Astrocyte (in vitro differentiated cells and primary cell): ENCODE measurements around the gene WSB1. TPM values are rescaled to one million over a fixed set of nuclear protein-coding genes. Genes with fewer than 3 reads are reported as not detected.

ENCODE experiments used
- DNase-seq: peaks from one replicate; pipeline ENCODE4 v3.0.0-alpha.2; 2010; ENCODE audit warnings: low read depth
- FAIRE-seq: peaks from 2 replicates; lab custom pipeline; 2011; peaks lifted over from hg19 to GRCh38; lab: Jason Lieb, UNC
- H2AFZ ChIP-seq: 2 replicates; pipeline ENCODE4 v1.6.0; 2012; ENCODE audit warnings: low read depth, low read length, inconsistent platforms
- H3K27ac ChIP-seq: 2 replicates; pipeline ENCODE4 v1.5.1; 2011; ENCODE audit warnings: low read depth, low read length, inconsistent platforms
- H3K27me3 ChIP-seq: 2 replicates; pipeline ENCODE4 v1.6.0; 2011; ENCODE audit warnings: low read length, inconsistent platforms; ENCODE audit not compliant: insufficient read depth
- H3K36me3 ChIP-seq: 2 replicates; pipeline ENCODE4 v1.5.1; 2011; ENCODE audit warnings: low read length, inconsistent platforms; ENCODE audit not compliant: insufficient read depth
- H3K4me1 ChIP-seq: 2 replicates; pipeline ENCODE4 v1.5.1; 2011; ENCODE audit warnings: low read length, inconsistent platforms; ENCODE audit not compliant: insufficient read depth
- H3K4me2 ChIP-seq: 2 replicates; pipeline ENCODE4 v1.6.0; 2012; ENCODE audit warnings: low read length, inconsistent platforms
- H3K4me3 ChIP-seq: 2 replicates; pipeline ENCODE4 v1.5.1; 2011; ENCODE audit warnings: low read depth, mild to moderate bottlenecking, low read length, inconsistent platforms; ENCODE audit not compliant: insufficient read depth
- H3K79me2 ChIP-seq: 2 replicates; pipeline ENCODE4 v1.6.0; 2012; ENCODE audit warnings: mild to moderate bottlenecking, low read length, inconsistent platforms; ENCODE audit not compliant: insufficient read depth
- H3K9ac ChIP-seq: 2 replicates; pipeline ENCODE4 v1.6.0; 2012; ENCODE audit warnings: mild to moderate bottlenecking, low read length, inconsistent platforms
- H3K9me3 ChIP-seq: 2 replicates; pipeline ENCODE4 v1.5.1; 2012; ENCODE audit warnings: low read depth, mild to moderate bottlenecking, low read length, inconsistent platforms; ENCODE audit not compliant: insufficient read depth
- H4K20me1 ChIP-seq: 2 replicates; pipeline ENCODE4 v1.6.0; 2012; ENCODE audit warnings: low read length, inconsistent platforms; ENCODE audit not compliant: insufficient read depth
- H3K27ac Mint-ChIP-seq: one replicate; pipeline ENCODE4 v1.8.0; 2021; ENCODE audit warnings: mild to moderate bottlenecking, mixed read lengths; ENCODE audit not compliant: unreplicated experiment
- H3K27me3 Mint-ChIP-seq: one replicate; pipeline ENCODE4 v1.8.0; 2021; ENCODE audit warnings: low read depth, mixed read lengths; ENCODE audit not compliant: unreplicated experiment
- H3K36me3 Mint-ChIP-seq: one replicate; pipeline ENCODE4 v1.8.0; 2021; ENCODE audit warnings: low read depth, mixed read lengths; ENCODE audit not compliant: unreplicated experiment
- H3K4me1 Mint-ChIP-seq: one replicate; pipeline ENCODE4 v1.8.0; 2021; ENCODE audit warnings: low read depth, mixed read lengths; ENCODE audit not compliant: unreplicated experiment
- H3K4me3 Mint-ChIP-seq: one replicate; pipeline ENCODE4 v1.8.0; 2021; ENCODE audit warnings: mild to moderate bottlenecking, moderate library complexity, mixed read lengths; ENCODE audit not compliant: unreplicated experiment
- H3K9me3 Mint-ChIP-seq: one replicate; pipeline ENCODE4 v1.8.0; 2021; ENCODE audit warnings: mild to moderate bottlenecking, mixed read lengths; ENCODE audit not compliant: unreplicated experiment
- EZH2 ChIP-seq: IDR thresholded peaks from 2 replicates; pipeline ENCODE4 v1.6.1; 2012; ENCODE audit warnings: mild to moderate bottlenecking, low read length, inconsistent platforms; ENCODE audit not compliant: insufficient read depth
- total RNA-seq: library from RNA; stranded (reverse); gene quantifications from 2 replicates; pipeline ENCODE4 v1.2.1, GENCODE V29; 2021
- TF ChIP-seq, protein P1 (sequence below): IDR thresholded peaks from 2 replicates; pipeline ENCODE4 v1.5.1; 2011; ENCODE audit warnings: low read depth, mild to moderate bottlenecking, inconsistent platforms, low read length, moderate library complexity; ENCODE audit not compliant: insufficient read depth

The WSB1 gene
- total RNA-seq, 1 donor from 2014 or later: 217 TPM

DNA sequence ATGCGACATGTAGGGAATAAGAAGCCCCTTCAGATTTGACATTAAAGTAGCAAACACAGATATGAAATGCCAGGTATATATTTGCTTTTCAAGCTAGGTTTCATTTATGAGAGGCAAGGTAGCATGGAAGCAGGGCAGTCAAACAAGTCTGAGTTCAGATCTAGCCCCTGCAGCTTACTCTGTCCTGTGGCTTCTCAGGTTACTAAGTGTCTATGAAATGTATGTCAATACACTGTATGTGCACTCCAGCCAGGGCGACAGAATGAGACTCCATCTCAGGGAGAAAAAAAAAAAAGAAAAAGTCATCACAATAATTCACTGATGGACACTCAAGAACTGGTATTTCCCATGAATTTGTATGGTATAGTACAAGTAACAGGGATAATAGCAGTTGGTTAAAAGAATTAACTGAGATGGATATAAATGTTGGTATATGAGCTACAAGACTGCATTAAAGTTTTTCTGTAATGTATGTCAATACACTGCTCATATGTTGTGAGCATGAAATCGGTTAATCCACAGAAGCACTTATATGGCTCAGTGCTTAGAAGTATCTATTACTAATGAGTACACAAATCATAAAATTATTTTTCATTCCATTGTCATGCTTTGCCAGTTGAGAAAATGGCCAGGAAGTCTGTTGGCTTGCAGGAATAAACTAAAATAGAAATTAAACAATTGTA, 2.9 kb upstream of the WSB1 start:
- no peak overlapping the region for H3K9ac ChIP-seq
- H3K4me1 ChIP-seq: peaks cover 7% of the 10 kb centered on the region
- no peaks in the 10 kb centered on the region for H3K9me3 ChIP-seq
- H3K4me2 ChIP-seq: no peak overlapping the region
- peaks cover 21% of the 10 kb centered on the region for H3K79me2 ChIP-seq
- Mint-ChIP-seq H3K4me1 (no peaks in the 10 kb centered on the region), H3K27me3 (no peaks in the 10 kb centered on the region), H3K36me3 (no peaks in the 10 kb centered on the region), H3K27ac (no peak overlapping the region), H3K4me3 (no peak overlapping the region), H3K9me3 (no peaks in the 10 kb centered on the region)
- no peak overlapping the region for H3K27ac ChIP-seq
- FAIRE-seq: no peak
- no peak for DNase-seq
- no peaks in the 10 kb centered on the region for H3K36me3 ChIP-seq
- H3K4me3 ChIP-seq: no peak overlapping the region
- H3K27me3 ChIP-seq: peaks cover 3% of the 10 kb centered on the region
- no peak overlapping the region for H2AFZ ChIP-seq
- peaks cover 16% of the 10 kb centered on the region for H4K20me1 ChIP-seq
- TF ChIP-seq, protein P1, sequence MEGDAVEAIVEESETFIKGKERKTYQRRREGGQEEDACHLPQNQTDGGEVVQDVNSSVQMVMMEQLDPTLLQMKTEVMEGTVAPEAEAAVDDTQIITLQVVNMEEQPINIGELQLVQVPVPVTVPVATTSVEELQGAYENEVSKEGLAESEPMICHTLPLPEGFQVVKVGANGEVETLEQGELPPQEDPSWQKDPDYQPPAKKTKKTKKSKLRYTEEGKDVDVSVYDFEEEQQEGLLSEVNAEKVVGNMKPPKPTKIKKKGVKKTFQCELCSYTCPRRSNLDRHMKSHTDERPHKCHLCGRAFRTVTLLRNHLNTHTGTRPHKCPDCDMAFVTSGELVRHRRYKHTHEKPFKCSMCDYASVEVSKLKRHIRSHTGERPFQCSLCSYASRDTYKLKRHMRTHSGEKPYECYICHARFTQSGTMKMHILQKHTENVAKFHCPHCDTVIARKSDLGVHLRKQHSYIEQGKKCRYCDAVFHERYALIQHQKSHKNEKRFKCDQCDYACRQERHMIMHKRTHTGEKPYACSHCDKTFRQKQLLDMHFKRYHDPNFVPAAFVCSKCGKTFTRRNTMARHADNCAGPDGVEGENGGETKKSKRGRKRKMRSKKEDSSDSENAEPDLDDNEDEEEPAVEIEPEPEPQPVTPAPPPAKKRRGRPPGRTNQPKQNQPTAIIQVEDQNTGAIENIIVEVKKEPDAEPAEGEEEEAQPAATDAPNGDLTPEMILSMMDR: no peak
- no peak for TF ChIP-seq EZH2

DNA sequence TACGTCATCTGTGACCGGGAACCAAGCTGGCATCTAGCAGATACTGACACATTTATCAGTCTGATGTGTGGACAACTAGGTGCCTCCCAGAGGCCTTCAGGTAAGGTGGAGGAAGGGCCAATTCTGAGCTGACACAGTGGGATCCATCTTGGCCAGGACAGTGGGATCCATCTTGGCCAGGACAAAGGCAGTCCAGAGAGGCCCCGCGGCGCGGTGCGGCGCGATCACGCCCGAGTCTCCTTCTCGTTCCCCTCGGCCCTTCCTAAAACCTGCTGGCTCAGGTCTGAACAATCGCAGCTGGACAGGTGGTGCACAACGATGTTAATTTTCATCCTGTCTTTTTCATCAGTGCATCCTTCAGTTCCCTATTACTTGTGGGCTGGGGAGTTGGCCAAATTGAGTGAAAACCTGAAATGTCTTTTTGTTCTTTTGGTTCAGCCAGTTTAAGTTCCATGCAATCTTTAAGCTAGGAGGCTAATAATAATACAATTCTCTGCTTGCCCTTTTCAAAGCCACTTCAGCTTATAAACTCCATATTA, 486 bp upstream of the WSB1 start:
- H3K27ac Mint-ChIP-seq: peak overlapping the region; percentile 93

More for the DNA sequence above, 486 bp upstream of the WSB1 start:
- Mint-ChIP-seq H3K27me3 (no peaks in the 10 kb centered on the region), H3K9me3 (no peaks in the 10 kb centered on the region), H3K4me3 (peak overlapping the region; percentile 100), H3K4me1 (peaks cover 6% of the 10 kb centered on the region), H3K36me3 (peaks cover 2% of the 10 kb centered on the region)
- peak overlapping the region; percentile 99 for H3K9ac ChIP-seq
- peak overlapping the region; percentile 91 for H3K4me2 ChIP-seq
- H2AFZ ChIP-seq: peak overlapping the region; percentile 84
- peaks cover 45% of the 10 kb centered on the region for H3K79me2 ChIP-seq
- peaks cover 11% of the 10 kb centered on the region for H3K4me1 ChIP-seq
- peak overlapping the region; percentile 99 for H3K27ac ChIP-seq
- H3K4me3 ChIP-seq: peak overlapping the region; percentile 98
- no peaks in the 10 kb centered on the region for H3K9me3 ChIP-seq
- no peak for FAIRE-seq
- no peak for DNase-seq
- TF ChIP-seq, protein P1: no peak
- no peak for TF ChIP-seq EZH2
- no peaks in the 10 kb centered on the region for H3K27me3 ChIP-seq
- peaks cover 39% of the 10 kb centered on the region for H4K20me1 ChIP-seq
- H3K36me3 ChIP-seq: no peaks in the 10 kb centered on the region
